Measurements from ENCODE around the gene CRACDL.

- no peak for TF ChIP-seq EP300 (IDR thresholded peaks at IDR 0.05)
- TF ChIP-seq CTCF (IDR thresholded peaks at IDR 0.05) = no peak
- no peak for TF ChIP-seq POLR2A (IDR thresholded peaks at IDR 0.05)
Measured at GRCh38 chr2:98870516-98871158, 65.4 kb downstream of the CRACDL start.

Measured in gastroesophageal sphincter (tissue), 3 donors.